GM19397 (cell line): ENCODE results near the gene TBATA.

Experiments used
- ATAC-seq: cut with Tn5 transposase; IDR thresholded peaks from one replicate; pipeline ENCODE4 v1.9.1; 2021; ENCODE audit warnings: mild to moderate bottlenecking, moderate library complexity; ENCODE audit not compliant: unreplicated experiment

TBATA gene

GRCh38 chr10:70785190-70785589, at the start of gene TBATA:
TSS of gene TBATA (minus strand) at chr10:70785377. CDS start at chr10:70783379, 1,998 bp downstream.
- ATAC-seq: no peak

GRCh38 chr10:70834441-70835151, 49.4 kb upstream of the TBATA start:
- no peak for ATAC-seq

GRCh38 chr10:70834021-70834420, 48.8 kb upstream of the TBATA start:
- ATAC-seq: no peak

GRCh38 chr10:70833601-70834000, 48.4 kb upstream of the TBATA start:
- ATAC-seq: no peak

- ATAC-seq: no peak
These were observed 47.8 kb upstream of the TBATA start for GRCh38 chr10:70832852-70833528.

GRCh38 chr10:70832221-70832620, 47.0 kb upstream of the TBATA start:
- no peak for ATAC-seq

GRCh38 chr10:70830164-70830563, 45.0 kb upstream of the TBATA start:
- no peak for ATAC-seq

- ATAC-seq: no peak
These were observed 44.4 kb upstream of the TBATA start for GRCh38 chr10:70829543-70829942.

- ATAC-seq: no peak
These were observed 43.7 kb upstream of the TBATA start for GRCh38 chr10:70828923-70829322.

GRCh38 chr10:70827086-70827757, 42.0 kb upstream of the TBATA start:
- no peak for ATAC-seq

GRCh38 chr10:70822076-70822820, 37.1 kb upstream of the TBATA start:
- ATAC-seq: no peak

GRCh38 chr10:70820976-70821750, 36.0 kb upstream of the TBATA start:
- no peak for ATAC-seq

- ATAC-seq: peak; percentile 33
These were observed 31.2 kb upstream of the TBATA start for GRCh38 chr10:70816220-70816894.

GRCh38 chr10:70815504-70816219, 30.5 kb upstream of the TBATA start, which contains the start of gene SGPL1:
TSS of gene SGPL1 (plus strand) at chr10:70815948. CDS start at chr10:70816854, 906 bp downstream.
- peak; percentile 88 for ATAC-seq

- ATAC-seq: no peak
These were observed 28.9 kb upstream of the TBATA start for GRCh38 chr10:70814126-70814525.

- ATAC-seq: no peak
These were observed 27.6 kb upstream of the TBATA start for GRCh38 chr10:70812814-70813213.

GRCh38 chr10:70811881-70812280, 26.7 kb upstream of the TBATA start:
- no peak for ATAC-seq

- ATAC-seq: no peak
These were observed 25.8 kb upstream of the TBATA start for GRCh38 chr10:70810967-70811366.

GRCh38 chr10:70809726-70810125, 24.5 kb upstream of the TBATA start:
- ATAC-seq: no peak
